Activated T-cell treated with anti-CD3 and anti-CD28 coated beads for 1 hour (primary cell): ENCODE results near the gene CLK2.
"Not testable (repeated sequence)": the region's sequence is repeated elsewhere in the genome, so short reads cannot be mapped to it uniquely, and the experiment has no call there.

Experiments
- DNase-seq: peaks from one replicate; pipeline ENCODE4 v3.0.0-alpha.2; 2020; ENCODE audit warnings: low read depth

CLK2 gene

GRCh38 chr1:155241841-155242264 is 31.5 kb downstream of the CLK2 start:
- no peak for DNase-seq

GRCh38 chr1:155241069-155241679 is 32.1 kb downstream of the CLK2 start:
- DNase-seq, result peak; percentile 50

GRCh38 chr1:155236451-155236850 is 36.9 kb downstream of the CLK2 start:
- no peak for DNase-seq

GRCh38 chr1:155235375-155235774 is 37.9 kb downstream of the CLK2 start:
- DNase-seq, result not testable (repeated sequence)

GRCh38 chr1:155233502-155233901 is 39.8 kb downstream of the CLK2 start:
- DNase-seq, result not testable (repeated sequence)

GRCh38 chr1:155232001-155232978 is 41.0 kb downstream of the CLK2 start:
- not testable (repeated sequence) for DNase-seq

GRCh38 chr1:155231302-155231701 is 42.0 kb downstream of the CLK2 start:
- not testable (repeated sequence) for DNase-seq

GRCh38 chr1:155228096-155228427 is 45.2 kb downstream of the CLK2 start:
- DNase-seq, result no peak

- DNase-seq, result peak; percentile 96
Measured at GRCh38 chr1:155227261-155228095, 45.8 kb downstream of the CLK2 start.

GRCh38 chr1:155226910-155227260 is 46.4 kb downstream of the CLK2 start:
- DNase-seq, result no peak

GRCh38 chr1:155226188-155226909 is 47.0 kb downstream of the CLK2 start:
- DNase-seq, result peak; percentile 77

GRCh38 chr1:155225404-155225759 is 47.9 kb downstream of the CLK2 start:
- DNase-seq, result not testable (repeated sequence)

- no peak for DNase-seq
Measured at GRCh38 chr1:155223047-155223446, 50.3 kb downstream of the CLK2 start.

GRCh38 chr1:155220211-155220965 is 52.9 kb downstream of the CLK2 start:
- DNase-seq, result not testable (repeated sequence)

- DNase-seq, result no peak
Measured at GRCh38 chr1:155219592-155220031, 53.7 kb downstream of the CLK2 start.

GRCh38 chr1:155218854-155219591 is 54.3 kb downstream of the CLK2 start:
- no peak for DNase-seq

GRCh38 chr1:155214702-155215101 is 58.6 kb downstream of the CLK2 start:
- not testable (repeated sequence) for DNase-seq
